C4-2B (cell line): Measurements from ENCODE around the gene FSIP1.

Source experiments
- H3K27ac ChIP-seq: fragments of 450-650 bp; 2 replicates; pipeline ENCODE4 v1.5.1; 2017
- CTCF ChIP-seq: fragments of 450-650 bp; conservative IDR thresholded peaks from 2 replicates; pipeline ENCODE4 v1.5.1; 2017; ENCODE audit warnings: mild to moderate bottlenecking
- ZFX ChIP-seq: fragments of 450-650 bp; IDR thresholded peaks from 2 replicates; pipeline ENCODE4 v1.6.1; 2017

Gene FSIP1

GRCh38 chr15:39663704-39664250 lies 118.9 kb downstream of the FSIP1 start:
- H3K27ac ChIP-seq, result no peak overlapping the region

GRCh38 chr15:39661776-39662175 lies 120.9 kb downstream of the FSIP1 start:
- no peak overlapping the region for H3K27ac ChIP-seq
- TF ChIP-seq ZFX (no peak), CTCF (no peak)

More at GRCh38 chr15:39663704-39664250, 118.9 kb downstream of the FSIP1 start:
- TF ChIP-seq ZFX (no peak), CTCF (no peak)

- TF ChIP-seq ZFX (no peak), CTCF (no peak)
- no peak overlapping the region for H3K27ac ChIP-seq
These were observed 123.9 kb downstream of the FSIP1 start for GRCh38 chr15:39658740-39659139.

- H3K27ac ChIP-seq, result no peak overlapping the region
These were observed 125.0 kb downstream of the FSIP1 start for GRCh38 chr15:39657668-39658067.

GRCh38 chr15:39657181-39657580 lies 125.5 kb downstream of the FSIP1 start:
- no peak overlapping the region for H3K27ac ChIP-seq
- TF ChIP-seq ZFX, result no peak
- TF ChIP-seq CTCF, result no peak

More at GRCh38 chr15:39657668-39658067, 125.0 kb downstream of the FSIP1 start:
- TF ChIP-seq ZFX (no peak), CTCF (no peak)

- TF ChIP-seq CTCF (no peak), ZFX (no peak)
- H3K27ac ChIP-seq, result no peak overlapping the region
These were observed 128.3 kb downstream of the FSIP1 start for GRCh38 chr15:39654304-39654703.

GRCh38 chr15:39651881-39652280 lies 130.8 kb downstream of the FSIP1 start:
- H3K27ac ChIP-seq, result no peak overlapping the region
- TF ChIP-seq ZFX (no peak), CTCF (no peak)
